Rectal smooth muscle tissue (tissue), 1 donor: ENCODE results near the gene COL4A6.

Experiments used
- H3K27ac ChIP-seq: one replicate; pipeline ENCODE4 v1.7.0; 2013; ENCODE audit warnings: low read depth, low read length, inconsistent platforms
- H3K27me3 ChIP-seq: one replicate; pipeline ENCODE4 v1.7.0; 2013; ENCODE audit warnings: low read length; ENCODE audit not compliant: control insufficient read depth, insufficient read depth
- H3K36me3 ChIP-seq: one replicate; pipeline ENCODE4 v1.7.0; 2013; ENCODE audit warnings: low read length; ENCODE audit not compliant: control insufficient read depth, insufficient read depth
- H3K4me1 ChIP-seq: one replicate; pipeline ENCODE4 v1.7.0; 2013; ENCODE audit warnings: low read length; ENCODE audit not compliant: control insufficient read depth, insufficient read depth
- H3K4me3 ChIP-seq: one replicate; pipeline ENCODE4 v1.7.0; 2013; ENCODE audit warnings: low read length
- H3K9ac ChIP-seq: one replicate; pipeline ENCODE4 v1.7.0; 2013; ENCODE audit warnings: low read length

Gene COL4A6

DNA sequence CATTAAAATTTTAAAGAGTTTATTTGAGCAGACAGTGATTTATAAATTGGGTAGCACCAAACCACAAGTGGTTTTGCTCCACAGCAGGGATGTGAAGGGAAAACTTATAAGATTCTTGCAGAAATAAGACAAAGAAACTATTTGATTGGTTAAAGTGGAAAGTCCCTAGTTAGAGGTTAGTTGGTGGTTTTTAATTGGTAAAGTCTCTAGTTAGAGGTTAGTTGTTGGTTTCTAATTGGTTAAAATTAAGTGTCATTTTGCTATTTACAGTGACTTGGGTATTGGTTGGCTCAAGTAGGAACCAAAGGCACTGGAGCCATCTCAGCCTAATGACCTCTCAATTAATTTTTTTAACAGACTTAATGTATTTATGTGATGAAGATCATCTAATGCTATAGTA lies 323.7 kb downstream of the COL4A6 start:
- H3K9ac ChIP-seq, result no peak overlapping the region

More for the DNA sequence above, 323.7 kb downstream of the COL4A6 start:
- Histone ChIP-seq H3K27ac (no peak overlapping the region), H3K4me1 (peaks cover 3% of the 10 kb centered on the region), H3K27me3 (no peaks in the 10 kb centered on the region), H3K36me3 (no peaks in the 10 kb centered on the region), H3K4me3 (no peak overlapping the region)
